HG02759 (cell line): ENCODE results near the gene TCF7L1.
"Not testable (repeated sequence)": the region's sequence is repeated elsewhere in the genome, so short reads cannot be mapped to it uniquely, and the experiment has no call there.

Source experiments
- ATAC-seq: cut with Tn5 transposase; IDR thresholded peaks from one replicate; pipeline ENCODE4 v1.9.1; 2021; ENCODE audit warnings: mild to moderate bottlenecking, moderate library complexity; ENCODE audit not compliant: unreplicated experiment

TCF7L1 gene

GRCh38 chr2:85132834-85133637 lies at the start of gene TCF7L1:
TSS of gene TCF7L1 (plus strand) at chr2:85133392. CDS start at chr2:85133685, 293 bp downstream.
- peak; percentile 50 for ATAC-seq

- ATAC-seq, result no peak
Observed at GRCh38 chr2:85085563-85085962, 47.6 kb upstream of the TCF7L1 start.

GRCh38 chr2:85087541-85087940 lies 45.7 kb upstream of the TCF7L1 start:
- ATAC-seq, result no peak

GRCh38 chr2:85088921-85089320 lies 44.3 kb upstream of the TCF7L1 start:
- no peak for ATAC-seq

- no peak for ATAC-seq
Observed at GRCh38 chr2:85089585-85089984, 43.6 kb upstream of the TCF7L1 start.

GRCh38 chr2:85091838-85092237 lies 41.4 kb upstream of the TCF7L1 start:
- no peak for ATAC-seq

GRCh38 chr2:85095094-85095493 lies 38.1 kb upstream of the TCF7L1 start:
- ATAC-seq, result no peak

GRCh38 chr2:85096616-85097015 lies 36.6 kb upstream of the TCF7L1 start:
- ATAC-seq, result no peak

GRCh38 chr2:85104228-85104627 lies 29.0 kb upstream of the TCF7L1 start:
- ATAC-seq, result no peak

- no peak for ATAC-seq
Observed at GRCh38 chr2:85106489-85107180, 26.6 kb upstream of the TCF7L1 start.

- ATAC-seq, result no peak
Observed at GRCh38 chr2:85110991-85111560, 22.1 kb upstream of the TCF7L1 start.

GRCh38 chr2:85111819-85112281 lies 21.3 kb upstream of the TCF7L1 start:
- ATAC-seq, result no peak

GRCh38 chr2:85112906-85113625 lies 20.1 kb upstream of the TCF7L1 start:
- no peak for ATAC-seq

- ATAC-seq, result no peak
Observed at GRCh38 chr2:85114586-85115330, 18.4 kb upstream of the TCF7L1 start.

- no peak for ATAC-seq
Observed at GRCh38 chr2:85116207-85116606, 17.0 kb upstream of the TCF7L1 start.

- ATAC-seq, result no peak
Observed at GRCh38 chr2:85119900-85120299, 13.3 kb upstream of the TCF7L1 start.

GRCh38 chr2:85120363-85120762 lies 12.8 kb upstream of the TCF7L1 start:
- no peak for ATAC-seq

GRCh38 chr2:85126462-85126861 lies 6.7 kb upstream of the TCF7L1 start:
- ATAC-seq, result not testable (repeated sequence)

GRCh38 chr2:85129861-85130260 lies 3.3 kb upstream of the TCF7L1 start:
- ATAC-seq, result no peak

GRCh38 chr2:85130407-85130806 lies 2.8 kb upstream of the TCF7L1 start:
- no peak for ATAC-seq
